ENCODE data around the gene TTLL6.

The TTLL6 gene

DNA sequence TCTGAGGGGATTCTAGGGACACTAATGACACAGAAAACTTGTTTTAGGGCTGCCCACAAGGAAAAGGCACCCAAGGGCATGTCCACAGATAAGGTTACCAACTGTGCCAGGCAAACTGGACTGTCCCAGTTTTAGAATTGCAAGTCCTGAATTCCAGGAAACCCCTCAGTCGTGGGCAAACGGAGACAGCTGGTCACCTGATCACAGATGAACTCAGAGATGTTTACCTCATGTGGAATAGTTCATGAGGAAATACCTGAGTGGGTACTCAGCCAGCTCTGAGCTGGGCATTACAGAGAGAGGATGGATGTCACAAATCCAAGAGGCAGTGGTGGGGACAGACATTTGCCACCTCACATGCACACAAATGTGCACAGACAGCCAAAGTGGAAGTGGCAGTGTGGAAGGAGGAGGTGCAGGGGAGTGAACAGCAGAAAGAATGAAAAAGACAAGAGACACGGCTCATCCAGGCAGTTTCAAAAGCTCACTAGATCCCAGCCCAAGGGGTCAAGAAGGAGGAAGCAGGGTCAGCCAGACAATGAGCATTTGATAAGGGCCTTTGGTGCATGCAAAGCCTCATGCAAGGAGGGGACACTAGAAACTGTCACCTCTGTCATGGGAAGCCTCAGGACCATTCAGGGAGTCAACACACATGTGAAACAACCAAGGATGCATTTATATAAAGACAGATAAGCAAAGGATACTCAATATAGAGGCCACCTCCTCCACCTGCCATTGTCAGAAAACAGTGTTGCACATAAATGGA, 24.8 kb downstream of the TTLL6 start:
- no peak overlapping the region for H3K4me2 ChIP-seq (ENCODE audit: low read length)
- H3K27ac ChIP-seq (ENCODE audit: low read depth, low read length, poor library complexity, severe bottlenecking), result no peak overlapping the region
- H2AFZ ChIP-seq (ENCODE audit: low read length), result no peak overlapping the region
- H3K4me3 ChIP-seq (ENCODE audit: low read depth, low read length, poor library complexity, severe bottlenecking), result no peak overlapping the region
- H3F3A ChIP-seq (ENCODE audit: insufficient read depth, low read length), result no peaks in the 10 kb centered on the region
- TF ChIP-seq, protein P1, sequence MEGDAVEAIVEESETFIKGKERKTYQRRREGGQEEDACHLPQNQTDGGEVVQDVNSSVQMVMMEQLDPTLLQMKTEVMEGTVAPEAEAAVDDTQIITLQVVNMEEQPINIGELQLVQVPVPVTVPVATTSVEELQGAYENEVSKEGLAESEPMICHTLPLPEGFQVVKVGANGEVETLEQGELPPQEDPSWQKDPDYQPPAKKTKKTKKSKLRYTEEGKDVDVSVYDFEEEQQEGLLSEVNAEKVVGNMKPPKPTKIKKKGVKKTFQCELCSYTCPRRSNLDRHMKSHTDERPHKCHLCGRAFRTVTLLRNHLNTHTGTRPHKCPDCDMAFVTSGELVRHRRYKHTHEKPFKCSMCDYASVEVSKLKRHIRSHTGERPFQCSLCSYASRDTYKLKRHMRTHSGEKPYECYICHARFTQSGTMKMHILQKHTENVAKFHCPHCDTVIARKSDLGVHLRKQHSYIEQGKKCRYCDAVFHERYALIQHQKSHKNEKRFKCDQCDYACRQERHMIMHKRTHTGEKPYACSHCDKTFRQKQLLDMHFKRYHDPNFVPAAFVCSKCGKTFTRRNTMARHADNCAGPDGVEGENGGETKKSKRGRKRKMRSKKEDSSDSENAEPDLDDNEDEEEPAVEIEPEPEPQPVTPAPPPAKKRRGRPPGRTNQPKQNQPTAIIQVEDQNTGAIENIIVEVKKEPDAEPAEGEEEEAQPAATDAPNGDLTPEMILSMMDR (IDR thresholded peaks at IDR 0.05; ENCODE audit: low read length), result no peak
- TF ChIP-seq EZH2 (IDR thresholded peaks at IDR 0.05; ENCODE audit: borderline replicate concordance, low read length), result no peak
- no peaks in the 10 kb centered on the region for H3K9me2 ChIP-seq (ENCODE audit: low read depth, low read length)
- no peaks in the 10 kb centered on the region for H3K79me2 ChIP-seq (ENCODE audit: insufficient read depth, low read length)
- peaks cover 14% of the 10 kb centered on the region; the same call in 1 of the 2 replicates for H3K27me3 ChIP-seq (ENCODE audit: insufficient read depth, low read length)
- no peaks in the 10 kb centered on the region for H3K36me3 ChIP-seq (ENCODE audit: insufficient read depth, low read length)
- no peaks in the 10 kb centered on the region for H3K9me3 ChIP-seq (ENCODE audit: low read length)
- no peak overlapping the region for H3K9ac ChIP-seq (ENCODE audit: low read length)
- H3K4me1 ChIP-seq (ENCODE audit: insufficient read depth, low read length, severe bottlenecking), result no peaks in the 10 kb centered on the region
- no peaks in the 10 kb centered on the region for H4K20me1 ChIP-seq (ENCODE audit: insufficient read depth, low read length)

GRCh38 chr17:48791128-48792032, 25.6 kb downstream of the TTLL6 start:
- Histone ChIP-seq H3K36me3 (ENCODE audit: insufficient read depth, low read length) (no peaks in the 10 kb centered on the region), H2AFZ (ENCODE audit: low read length) (no peak overlapping the region), H3K9ac (ENCODE audit: low read length) (no peak overlapping the region), H3K9me3 (ENCODE audit: low read length) (no peaks in the 10 kb centered on the region), H3K27me3 (ENCODE audit: insufficient read depth, low read length) (peaks cover 14% of the 10 kb centered on the region; the same call in 1 of the 2 replicates), H3F3A (ENCODE audit: insufficient read depth, low read length) (no peaks in the 10 kb centered on the region), H3K27ac (ENCODE audit: low read depth, low read length, poor library complexity, severe bottlenecking) (no peak overlapping the region), H3K4me1 (ENCODE audit: insufficient read depth, low read length, severe bottlenecking) (no peaks in the 10 kb centered on the region), H3K9me2 (ENCODE audit: low read depth, low read length) (no peaks in the 10 kb centered on the region), H3K4me3 (ENCODE audit: low read depth, low read length, poor library complexity, severe bottlenecking) (no peak overlapping the region), H4K20me1 (ENCODE audit: insufficient read depth, low read length) (no peaks in the 10 kb centered on the region), H3K79me2 (ENCODE audit: insufficient read depth, low read length) (no peaks in the 10 kb centered on the region), H3K4me2 (ENCODE audit: low read length) (no peak overlapping the region)
- no peak for TF ChIP-seq EZH2 (IDR thresholded peaks at IDR 0.05; ENCODE audit: borderline replicate concordance, low read length)
- TF ChIP-seq, protein P1 (IDR thresholded peaks at IDR 0.05; ENCODE audit: low read length), result peak; percentile 76

DNA sequence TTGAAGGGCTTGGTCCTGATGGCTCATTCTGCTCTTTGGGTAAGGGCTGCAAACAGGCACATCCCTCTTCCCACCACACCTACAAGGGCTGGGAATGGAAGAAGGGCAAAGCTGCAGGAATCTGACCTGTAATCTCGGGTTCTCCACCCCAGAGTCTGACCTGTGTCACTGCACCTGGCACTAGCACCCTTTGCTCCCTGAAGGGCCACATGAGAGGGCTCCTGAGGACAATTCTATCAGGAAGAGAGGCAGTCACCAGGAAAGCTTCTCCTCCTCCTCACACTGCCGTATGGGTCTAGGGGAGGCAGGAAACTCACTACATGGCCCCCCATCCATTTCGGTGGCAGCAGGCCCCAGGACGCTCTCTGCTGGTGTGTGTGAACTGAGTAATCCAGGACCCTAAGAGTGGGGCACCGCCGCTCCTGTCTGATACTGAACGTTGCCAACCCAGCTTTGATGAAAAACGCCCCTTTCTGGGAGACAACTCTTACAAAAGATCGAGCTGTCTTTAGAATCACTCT, 26.4 kb downstream of the TTLL6 start:
- Histone ChIP-seq H3K9ac (ENCODE audit: low read length) (no peak overlapping the region), H3K9me2 (ENCODE audit: low read depth, low read length) (no peaks in the 10 kb centered on the region), H3K27ac (ENCODE audit: low read depth, low read length, poor library complexity, severe bottlenecking) (no peak overlapping the region), H3K4me3 (ENCODE audit: low read depth, low read length, poor library complexity, severe bottlenecking) (no peak overlapping the region), H2AFZ (ENCODE audit: low read length) (no peak overlapping the region), H3K27me3 (ENCODE audit: insufficient read depth, low read length) (peaks cover 14% of the 10 kb centered on the region; the same call in 1 of the 2 replicates), H3K4me1 (ENCODE audit: insufficient read depth, low read length, severe bottlenecking) (no peaks in the 10 kb centered on the region), H4K20me1 (ENCODE audit: insufficient read depth, low read length) (no peaks in the 10 kb centered on the region), H3K4me2 (ENCODE audit: low read length) (no peak overlapping the region), H3F3A (ENCODE audit: insufficient read depth, low read length) (no peaks in the 10 kb centered on the region), H3K36me3 (ENCODE audit: insufficient read depth, low read length) (no peaks in the 10 kb centered on the region), H3K79me2 (ENCODE audit: insufficient read depth, low read length) (no peaks in the 10 kb centered on the region), H3K9me3 (ENCODE audit: low read length) (no peaks in the 10 kb centered on the region)
- TF ChIP-seq EZH2 (IDR thresholded peaks at IDR 0.05; ENCODE audit: borderline replicate concordance, low read length), result no peak
- TF ChIP-seq, protein P1 (IDR thresholded peaks at IDR 0.05; ENCODE audit: low read length), result no peak
